Testis (tissue), 2 donors: Measurements from ENCODE around the gene TRIM31.

Experiments
- CTCF ChIP-seq, 3 experiments: fragments of 450-650 bp in 2 of 3; fragments of 200-600 bp in 1 of 3; sonication (generic) in 1 of 3; IDR thresholded peaks; one replicate each; pipeline ENCODE4 v1.5.1; 2016 to 2019; ENCODE audit warnings: antibody characterized with exemption in 3 of 3, mild to moderate bottlenecking in 2 of 3, moderate library complexity in 1 of 3
- POLR2A ChIP-seq: fragments of 450-650 bp; IDR thresholded peaks from one replicate; pipeline ENCODE4 v1.6.1; 2017; ENCODE audit warnings: antibody characterized with exemption, mild to moderate bottlenecking, moderate library complexity

- TF ChIP-seq CTCF (IDR thresholded peaks at IDR 0.05): no peak
- TF ChIP-seq POLR2A: no peak
Measured at GRCh38 chr6:30077218-30077617, 35.7 kb downstream of the TRIM31 start.
